Right lobe of liver (tissue), 6 donors: Measurements from ENCODE around the gene DUOXA2. TPM values are rescaled to one million over a fixed set of nuclear protein-coding genes. Genes with fewer than 3 reads are reported as not detected.
A peak's percentile ranks its signal among the peaks of the same experiment; 100 is the strongest.
"Not testable (repeated sequence)": the region's sequence is repeated elsewhere in the genome, so short reads cannot be mapped to it uniquely, and the experiment has no call there.

ENCODE experiments used
- ATAC-seq, 4 donors: fragments of 200-7000 bp; cut with Tn5 transposase; one replicate each; pipeline ENCODE4 v1.9.1; 2020; ENCODE audit warnings: mild to moderate bottlenecking in 4 of 4, moderate library complexity in 4 of 4
- DNase-seq, 3 donors: peaks; one replicate each; pipeline ENCODE4 v3.0.0-alpha.2; 2020
- H3K27ac ChIP-seq, 3 donors: fragments of 200-600 bp; one replicate each; pipeline ENCODE4 v1.8.0; 2022
- H3K27me3 ChIP-seq, 2 donors: fragments of 200-600 bp; one replicate each; pipeline ENCODE4 v1.8.0; 2022
- H3K36me3 ChIP-seq, 4 donors: fragments of 200-600 bp; sonication (generic) in 1 of 4; one replicate each; pipeline versions ENCODE4 v1.5.1 to v1.8.0; 2017 to 2022; ENCODE audit warnings: control low read depth in 1 of 4
- H3K4me1 ChIP-seq, 4 donors: fragments of 200-600 bp; sonication (generic) in 1 of 4; one replicate each; pipeline versions ENCODE4 v1.5.1 to v1.8.0; 2017 to 2022; ENCODE audit warnings: control low read depth in 1 of 4
- H3K4me3 ChIP-seq, 3 donors: fragments of 200-600 bp; one replicate each; pipeline ENCODE4 v1.8.0; 2022
- H3K9me3 ChIP-seq, 4 donors: fragments of 200-600 bp; sonication (generic) in 1 of 4; one replicate each; pipeline versions ENCODE4 v1.5.1 to v1.8.0; 2017 to 2022; ENCODE audit warnings: control low read depth in 1 of 4
- POLR2A ChIP-seq: fragments of 450-650 bp; IDR thresholded peaks from one replicate; pipeline ENCODE4 v1.6.1; 2017; ENCODE audit warnings: antibody characterized with exemption, mild to moderate bottlenecking
- WGBS: methylation state at CpG from one replicate; pipeline ENCODE4 v1.1.6; 2018; ENCODE audit warnings: low coverage, low lambda C conversion rate; ENCODE audit not compliant: insufficient coverage; ENCODE audit errors: missing lambda C conversion rate; 5-methylcytosine and 5-hydroxymethylcytosine counted together
- intact Hi-C, 2 donors: fragments of 100-400 bp; cut with DNase I; formaldehyde crosslinking; loops; one replicate each; pipeline versions ENCODE4 v1.11.2 to v1.14.1; 2022
- long read RNA-seq: library from polyadenylated mRNA; unstranded; transcript quantifications from one replicate; pipeline ENCODE4 v2.0.0, GENCODE V29; 2019
- total RNA-seq, 6 experiments: library from RNA; depleted of rRNA in 2 of 6; stranded (reverse); fragments of >200 nt in 2 of 6; fragmentation: NEBNext Ultra II Directional in 3 of 6; extraction: Animal tissue kit (Norgen Biotek cat#: 25700) in 3 of 6; gene quantifications; one replicate each; pipeline versions ENCODE4 v1.1.0 to v1.2.4, GENCODE V29; 2016 to 2023
- TF ChIP-seq, protein P1 (sequence below), 4 donors: fragments of 200-600 bp in 3 of 4; fragments of 450-650 bp in 1 of 4; IDR thresholded peaks; one replicate each; pipeline versions ENCODE4 v1.5.1 to v1.8.0; 2016 to 2022; ENCODE audit warnings: antibody characterized with exemption in 4 of 4, mild to moderate bottlenecking in 2 of 4
- donor health status: DM: no; HTN: yes; CAD: no.
- donor health status: DM: no; HTN: no; CAD: no.
- donor health status: DM: no; HTN: no; CAD: no.
- donor health status: DM: no; HTN: yes; CAD: no.
- donor health status: DM: no; HTN: yes; CAD: no.

The DUOXA2 gene
- total RNA-seq: 1 to 10 TPM in 1 of 6 experiments, not detected in 5; 1.4 TPM
- long read RNA-seq: 0 reads

GRCh38 chr15:45114076-45114750 is at the start of gene DUOXA2, which contains the start of gene DUOX2:
TSS of gene DUOXA2 (plus strand) at chr15:45114326. CDS start at chr15:45114606, 280 bp downstream.
TSS of gene DUOX2 (minus strand) at chr15:45114172. CDS start at chr15:45113411, 761 bp downstream.
- intact Hi-C loops: loop anchor here in 1 of 2 donors (10.0 kb wide), 1 partner anchor 149 kb away; no protein-coding TSS in a partner anchor
- peak in 3 of 4 donors; percentile 4 to 21 (median 7) for ATAC-seq
- H3K4me1 ChIP-seq: peaks cover 0 to 13% (median 2%) of the 10 kb centered on the region in 4 donors

DNA sequence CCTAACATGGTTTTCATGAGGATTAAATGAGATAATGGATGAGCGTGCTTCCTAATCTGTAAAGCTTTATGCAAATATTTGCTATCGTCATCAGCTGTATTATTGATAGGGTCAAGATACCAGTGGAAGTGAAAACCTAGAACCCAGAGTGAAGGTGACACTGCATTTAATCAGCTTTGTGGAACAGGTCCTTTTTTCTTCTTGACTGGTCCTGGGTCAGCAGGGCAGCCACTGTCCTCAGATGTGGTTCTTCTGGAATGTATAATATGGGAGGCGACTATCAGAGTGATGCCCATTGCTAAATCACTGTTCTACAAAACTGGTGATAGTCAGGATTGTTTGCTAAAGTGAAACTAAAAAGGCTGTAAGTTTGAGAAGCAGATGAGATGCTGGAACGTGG is 49.7 kb upstream of the DUOXA2 start:
- no peak overlapping the region for H3K27ac ChIP-seq
- H3K36me3 ChIP-seq: peaks cover 0 to 50% (median 15%) of the 10 kb centered on the region in 4 donors
- intact Hi-C loops: no loop called here
- H3K27me3 ChIP-seq: no peaks in the 10 kb centered on the region
- DNase-seq (no peak), ATAC-seq (peak; percentile 18 to 73 (median 52))
- H3K4me1 ChIP-seq: no peaks in the 10 kb centered on the region
- no peak for TF ChIP-seq POLR2A
- TF ChIP-seq, protein P1, sequence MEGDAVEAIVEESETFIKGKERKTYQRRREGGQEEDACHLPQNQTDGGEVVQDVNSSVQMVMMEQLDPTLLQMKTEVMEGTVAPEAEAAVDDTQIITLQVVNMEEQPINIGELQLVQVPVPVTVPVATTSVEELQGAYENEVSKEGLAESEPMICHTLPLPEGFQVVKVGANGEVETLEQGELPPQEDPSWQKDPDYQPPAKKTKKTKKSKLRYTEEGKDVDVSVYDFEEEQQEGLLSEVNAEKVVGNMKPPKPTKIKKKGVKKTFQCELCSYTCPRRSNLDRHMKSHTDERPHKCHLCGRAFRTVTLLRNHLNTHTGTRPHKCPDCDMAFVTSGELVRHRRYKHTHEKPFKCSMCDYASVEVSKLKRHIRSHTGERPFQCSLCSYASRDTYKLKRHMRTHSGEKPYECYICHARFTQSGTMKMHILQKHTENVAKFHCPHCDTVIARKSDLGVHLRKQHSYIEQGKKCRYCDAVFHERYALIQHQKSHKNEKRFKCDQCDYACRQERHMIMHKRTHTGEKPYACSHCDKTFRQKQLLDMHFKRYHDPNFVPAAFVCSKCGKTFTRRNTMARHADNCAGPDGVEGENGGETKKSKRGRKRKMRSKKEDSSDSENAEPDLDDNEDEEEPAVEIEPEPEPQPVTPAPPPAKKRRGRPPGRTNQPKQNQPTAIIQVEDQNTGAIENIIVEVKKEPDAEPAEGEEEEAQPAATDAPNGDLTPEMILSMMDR (IDR thresholded peaks at IDR 0.05): no peak
- no peaks in the 10 kb centered on the region for H3K9me3 ChIP-seq
- H3K4me3 ChIP-seq: no peak overlapping the region
- WGBS: 54% methylated on average over 4 of the region's 4 CpGs

More at GRCh38 chr15:45114076-45114750, at the start of gene DUOXA2, which contains the start of gene DUOX2:
- no peak within 1 kb of the TSS for H3K4me3 ChIP-seq
- 4% methylated on average over 24 of the region's 42 CpGs for WGBS
- no peak for DNase-seq
- no peaks in the 10 kb centered on the region for H3K36me3 ChIP-seq
- H3K27ac ChIP-seq: no peak within 1 kb of the TSS
- no peak for TF ChIP-seq POLR2A
- TF ChIP-seq, protein P1 (IDR thresholded peaks at IDR 0.05): no peak
- H3K27me3 ChIP-seq: peaks cover 4 to 13% of the 10 kb centered on the region in 2 donors
- no peaks in the 10 kb centered on the region for H3K9me3 ChIP-seq

DNA sequence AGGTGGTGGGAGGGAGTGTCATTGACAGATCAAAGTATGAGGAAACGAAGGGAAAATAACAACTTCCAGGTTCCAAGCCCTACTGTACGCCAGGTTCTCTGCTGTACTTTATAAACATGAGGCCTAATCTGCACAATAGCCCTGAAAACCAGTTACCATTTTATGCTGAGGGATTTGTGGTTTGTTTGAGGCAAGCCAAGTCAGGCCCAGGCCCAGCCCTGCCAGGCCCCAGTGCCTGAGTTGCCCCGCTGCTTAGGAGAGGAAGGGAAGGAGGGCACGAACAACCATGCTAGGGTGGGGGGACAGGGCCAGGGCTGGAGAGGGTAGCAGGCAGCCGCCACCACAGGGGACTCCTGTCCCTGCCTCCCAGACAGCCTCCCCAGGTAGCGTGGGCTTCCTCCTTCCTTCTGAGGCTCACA is 44.2 kb upstream of the DUOXA2 start:
- ATAC-seq, DNase-seq, intact Hi-C loops, H3K4me3 ChIP-seq, H3K9me3 ChIP-seq, H3K4me1 ChIP-seq, H3K27ac ChIP-seq, H3K27me3 ChIP-seq: not testable (repeated sequence)
- peaks cover 0 to 37% (median 1%) of the 10 kb centered on the region in 4 donors for H3K36me3 ChIP-seq
- 76% methylated on average over 2 of the region's 6 CpGs for WGBS

DNA sequence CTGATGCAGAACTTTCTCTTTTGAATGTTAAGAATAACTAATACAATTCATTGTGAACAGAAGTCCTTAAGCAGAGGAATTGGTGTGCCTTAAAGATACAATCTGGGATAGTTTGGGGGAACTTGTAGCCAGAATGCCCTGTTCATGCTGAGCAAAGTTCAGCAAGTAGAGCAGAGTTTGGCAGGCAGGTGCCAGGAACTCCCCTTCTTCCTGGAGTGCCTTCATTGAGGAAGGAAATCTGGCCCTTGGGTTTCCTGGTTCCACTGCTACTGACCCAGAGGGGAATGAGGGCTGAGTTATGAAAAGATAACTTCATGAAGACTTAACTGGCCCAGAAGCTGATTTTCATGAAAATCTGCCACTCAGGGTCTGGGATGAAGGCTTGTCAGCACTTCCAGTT is 40.5 kb upstream of the DUOXA2 start:
- DNase-seq, intact Hi-C loops, H3K27me3 ChIP-seq, H3K4me3 ChIP-seq, H3K9me3 ChIP-seq, H3K36me3 ChIP-seq, H3K27ac ChIP-seq, H3K4me1 ChIP-seq: not testable (repeated sequence)
- peak; percentile 33 to 48 (median 38) for ATAC-seq

- intact Hi-C loops, H3K4me1 ChIP-seq, H3K27me3 ChIP-seq, H3K9me3 ChIP-seq, H3K27ac ChIP-seq, H3K36me3 ChIP-seq, H3K4me3 ChIP-seq, DNase-seq: not testable (repeated sequence)
- no CpG with 5 or more reads among the region's 9 CpGs for WGBS
- ATAC-seq: peak; percentile 68 to 75 (median 70)
Observed at GRCh38 chr15:45075440-45076320, 38.4 kb upstream of the DUOXA2 start.

- H3K36me3 ChIP-seq, H3K9me3 ChIP-seq, H3K4me1 ChIP-seq, H3K27me3 ChIP-seq, intact Hi-C loops, H3K4me3 ChIP-seq: not testable (repeated sequence)
- WGBS: 0% methylated on average over 1 of the region's 2 CpGs
- ATAC-seq (peak; percentile 41 to 67 (median 56)), DNase-seq (peak in 1 of 3 donors; percentile 63)
- H3K27ac ChIP-seq: peak overlapping the region in 1 of 3 donors; percentile 49
Observed at GRCh38 chr15:45077391-45077790, 36.7 kb upstream of the DUOXA2 start.

DNA sequence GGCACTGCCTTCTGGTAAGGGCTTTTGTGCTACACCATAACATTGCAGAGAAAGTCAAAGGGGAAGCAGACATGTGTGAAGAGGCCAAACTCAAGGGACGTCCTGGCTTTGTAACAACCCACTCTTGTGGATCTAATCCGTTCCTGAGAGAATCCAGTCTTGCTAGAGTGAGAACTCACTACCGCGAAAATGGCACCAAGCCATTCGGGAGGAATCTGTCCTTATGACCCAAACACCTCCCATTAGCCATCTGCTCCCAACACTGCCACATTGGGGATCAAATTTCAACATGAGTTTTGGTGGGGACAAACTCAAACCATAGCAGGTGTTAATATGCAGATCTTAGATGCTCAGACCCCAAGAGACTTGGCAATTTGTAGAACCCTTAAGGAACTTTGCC is 34.9 kb upstream of the DUOXA2 start:
- H3K27ac ChIP-seq, H3K27me3 ChIP-seq, H3K4me3 ChIP-seq, intact Hi-C loops, H3K36me3 ChIP-seq, H3K4me1 ChIP-seq, DNase-seq, ATAC-seq, H3K9me3 ChIP-seq: not testable (repeated sequence)
- WGBS: 37% methylated on average over 4 of the region's 5 CpGs

DNA sequence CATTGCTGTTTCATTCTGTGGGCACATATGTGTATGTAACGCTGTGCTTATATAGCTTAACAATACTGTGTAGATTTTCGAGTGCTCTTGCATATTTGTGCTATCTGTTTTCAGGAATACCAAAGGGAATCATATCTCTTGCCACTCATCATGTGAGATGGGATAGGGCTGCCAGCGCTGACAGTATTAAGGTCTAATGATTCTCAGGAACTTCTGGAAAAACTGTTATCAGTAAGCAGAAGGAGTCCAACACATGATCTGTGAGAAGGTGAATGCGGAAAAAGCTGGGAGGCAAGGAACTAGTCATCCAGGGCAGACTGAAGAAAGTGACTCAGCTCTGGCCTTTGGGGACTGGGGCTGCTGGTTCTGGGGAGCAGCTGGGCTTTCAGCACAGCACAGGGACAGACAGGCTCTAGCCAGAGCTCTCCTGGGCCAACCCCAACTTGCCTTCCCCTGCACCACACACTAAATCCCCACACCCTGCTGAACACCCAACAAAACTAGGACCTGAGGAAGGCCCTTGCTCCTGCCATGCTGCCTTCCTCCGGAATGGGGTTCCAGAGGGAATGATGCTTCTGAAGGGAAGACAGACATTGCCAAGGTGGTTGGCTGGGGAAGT is 34.4 kb upstream of the DUOXA2 start:
- H3K27ac ChIP-seq, H3K4me3 ChIP-seq, intact Hi-C loops, H3K27me3 ChIP-seq, H3K9me3 ChIP-seq, ATAC-seq, DNase-seq, H3K36me3 ChIP-seq, H3K4me1 ChIP-seq: not testable (repeated sequence)
- 94% methylated on average over 4 of the region's 5 CpGs for WGBS

DNA sequence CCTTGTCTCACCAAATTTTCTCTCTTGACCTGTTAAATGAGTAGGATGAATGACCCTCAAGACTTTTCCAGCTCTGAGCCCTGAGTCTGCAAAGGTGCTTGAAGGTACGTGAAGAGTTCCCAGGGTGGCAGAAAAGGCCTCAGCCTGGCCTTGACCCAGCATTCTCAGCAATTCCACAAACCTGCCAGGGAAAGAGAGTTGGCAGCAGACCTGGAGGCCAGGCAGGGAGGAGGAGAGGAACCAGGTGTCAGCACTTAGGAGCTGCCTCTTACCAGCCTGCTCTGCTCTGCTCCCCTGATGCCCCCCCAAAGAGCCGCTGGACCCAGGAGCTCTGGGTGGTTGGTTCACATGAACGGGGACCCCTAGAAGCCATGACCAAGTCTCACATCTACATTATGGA is 33.5 kb upstream of the DUOXA2 start:
- H3K4me3 ChIP-seq, H3K36me3 ChIP-seq, DNase-seq, H3K27me3 ChIP-seq, H3K9me3 ChIP-seq, H3K27ac ChIP-seq, H3K4me1 ChIP-seq, intact Hi-C loops: not testable (repeated sequence)
- ATAC-seq: peak; percentile 27 to 48 (median 43)
- WGBS: no CpG with 5 or more reads among the region's 3 CpGs
